ENCODE measurements around the gene C1QTNF1.
"Not testable (repeated sequence)": the region's sequence is repeated elsewhere in the genome, so short reads cannot be mapped to it uniquely, and the experiment has no call there.

C1QTNF1 gene

DNA sequence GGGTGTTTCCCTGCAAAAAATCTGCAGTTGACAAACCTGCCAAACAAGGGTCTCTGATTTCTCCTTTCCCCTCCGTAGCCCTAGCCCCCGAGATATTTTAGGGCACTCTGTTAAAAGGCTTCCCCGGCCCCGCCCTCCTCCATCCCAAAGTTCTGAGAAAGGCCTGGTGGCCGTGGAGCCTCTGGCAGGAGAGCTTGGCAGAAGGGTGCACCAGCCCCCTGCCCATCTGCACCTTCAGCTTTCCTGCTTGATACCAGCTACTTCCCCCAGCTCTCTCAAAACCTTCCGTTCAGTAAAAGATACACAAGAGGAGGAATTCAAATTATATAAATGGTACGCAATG lies 13.7 kb upstream of the C1QTNF1 start:
- peaks cover 47% of the 10 kb centered on the region for H3K4me1 Mint-ChIP-seq
- peak overlapping the region; percentile 95 for H3K27ac Mint-ChIP-seq
- no peaks in the 10 kb centered on the region for H3K9me3 Mint-ChIP-seq
- peak overlapping the region; percentile 94 for H3K4me3 Mint-ChIP-seq
- no peaks in the 10 kb centered on the region for H3K36me3 Mint-ChIP-seq
- H3K27me3 Mint-ChIP-seq = no peaks in the 10 kb centered on the region

DNA sequence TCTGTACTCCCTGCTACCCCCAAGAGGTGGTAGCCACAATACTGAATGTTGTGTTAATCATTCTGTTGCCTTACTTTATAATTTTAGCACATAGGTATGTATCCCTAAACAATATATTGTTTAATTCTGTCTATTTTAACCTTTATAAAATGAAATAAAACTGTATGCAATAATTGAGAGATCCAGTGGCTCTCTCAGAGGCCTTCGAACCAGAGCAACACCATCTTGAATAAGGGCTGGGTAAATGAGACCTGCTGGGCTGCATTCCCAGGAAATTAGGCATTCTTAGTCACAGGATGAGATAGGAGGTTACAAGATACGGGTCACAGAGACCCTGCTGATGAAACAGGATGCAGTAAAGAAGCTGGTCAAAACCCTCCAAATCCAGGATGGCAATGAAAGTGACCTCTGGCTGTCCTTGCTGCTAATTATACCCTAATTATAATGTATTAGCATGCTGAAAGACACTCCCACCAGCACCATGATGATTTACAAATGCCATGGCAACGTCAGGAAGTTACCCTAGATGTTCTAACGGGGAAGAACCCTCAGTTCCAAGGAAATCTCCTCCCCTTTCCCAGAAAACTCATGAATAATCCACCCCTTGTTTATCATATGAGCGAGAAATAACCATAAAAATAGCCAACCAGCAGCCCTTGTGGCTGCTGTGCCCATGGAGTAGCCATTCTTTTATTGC lies 12.4 kb upstream of the C1QTNF1 start:
- Mint-ChIP-seq H3K4me3 (peak overlapping the region; percentile 94), H3K9me3 (no peaks in the 10 kb centered on the region), H3K36me3 (no peaks in the 10 kb centered on the region), H3K27me3 (peaks cover 2% of the 10 kb centered on the region), H3K27ac (no peak overlapping the region), H3K4me1 (peaks cover 33% of the 10 kb centered on the region)

DNA sequence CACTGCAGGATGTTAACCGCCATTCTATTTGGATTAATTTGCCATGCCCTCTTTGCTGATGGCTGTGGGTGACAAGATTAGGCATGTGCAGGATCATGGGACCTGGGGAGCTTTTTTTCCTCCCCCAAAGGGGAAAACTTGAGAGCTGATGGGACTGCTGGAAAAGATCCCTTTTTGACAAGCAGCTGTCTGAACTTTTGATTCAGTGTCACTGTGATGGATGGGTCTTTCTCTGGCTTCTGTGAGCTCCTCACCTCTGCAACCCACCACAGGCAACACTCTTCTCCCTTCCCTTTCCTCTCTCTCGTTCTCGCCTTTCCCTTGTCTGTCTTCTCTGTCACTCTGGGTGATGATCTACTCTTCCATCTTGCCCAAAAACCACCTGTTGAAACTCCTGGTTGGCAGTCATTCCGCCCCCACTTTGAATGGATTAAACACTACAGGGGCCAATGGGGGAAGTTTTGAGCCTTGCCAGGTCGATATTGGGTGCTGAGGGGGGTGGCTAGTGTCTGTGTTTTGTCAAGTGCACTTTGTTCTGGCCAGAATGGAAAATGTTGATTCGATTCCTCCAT lies 11.3 kb upstream of the C1QTNF1 start:
- Mint-ChIP-seq H3K27me3 (peaks cover 3% of the 10 kb centered on the region), H3K36me3 (no peaks in the 10 kb centered on the region), H3K4me3 (no peak overlapping the region), H3K27ac (peak overlapping the region; percentile 26), H3K4me1 (peaks cover 23% of the 10 kb centered on the region), H3K9me3 (no peaks in the 10 kb centered on the region)

DNA sequence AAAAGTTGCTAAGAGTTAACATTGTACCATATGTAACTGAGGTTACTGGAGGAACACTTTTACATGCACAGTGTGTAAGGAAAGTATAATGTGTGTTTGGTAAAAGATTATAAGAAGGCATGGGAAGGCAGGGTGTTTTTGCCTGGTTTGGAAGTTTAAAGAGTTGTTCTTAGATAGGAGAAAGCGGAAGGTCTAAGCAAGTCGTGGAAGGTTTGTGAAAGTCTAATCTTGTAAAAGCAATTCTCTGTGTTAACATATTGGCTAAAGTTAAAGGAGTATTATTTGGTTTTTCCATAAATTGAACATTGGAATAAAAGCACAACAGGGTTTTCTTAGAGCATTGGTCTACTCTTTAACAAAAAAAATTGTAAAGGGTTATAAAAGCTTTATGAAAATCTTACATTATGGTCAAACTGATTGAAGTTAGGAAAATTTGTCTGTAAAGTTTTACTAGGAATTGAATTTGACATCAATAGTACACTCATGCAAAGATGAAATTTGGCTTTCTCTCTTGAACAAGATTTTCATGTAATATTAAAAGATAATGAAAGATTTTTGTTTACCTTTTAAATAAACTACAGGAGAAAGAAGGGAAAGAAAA lies 9.7 kb upstream of the C1QTNF1 start:
- Mint-ChIP-seq H3K4me1 (peaks cover 9% of the 10 kb centered on the region), H3K4me3 (no peak overlapping the region), H3K27ac (no peak overlapping the region), H3K36me3 (no peaks in the 10 kb centered on the region), H3K9me3 (no peaks in the 10 kb centered on the region), H3K27me3 (peaks cover 6% of the 10 kb centered on the region)

DNA sequence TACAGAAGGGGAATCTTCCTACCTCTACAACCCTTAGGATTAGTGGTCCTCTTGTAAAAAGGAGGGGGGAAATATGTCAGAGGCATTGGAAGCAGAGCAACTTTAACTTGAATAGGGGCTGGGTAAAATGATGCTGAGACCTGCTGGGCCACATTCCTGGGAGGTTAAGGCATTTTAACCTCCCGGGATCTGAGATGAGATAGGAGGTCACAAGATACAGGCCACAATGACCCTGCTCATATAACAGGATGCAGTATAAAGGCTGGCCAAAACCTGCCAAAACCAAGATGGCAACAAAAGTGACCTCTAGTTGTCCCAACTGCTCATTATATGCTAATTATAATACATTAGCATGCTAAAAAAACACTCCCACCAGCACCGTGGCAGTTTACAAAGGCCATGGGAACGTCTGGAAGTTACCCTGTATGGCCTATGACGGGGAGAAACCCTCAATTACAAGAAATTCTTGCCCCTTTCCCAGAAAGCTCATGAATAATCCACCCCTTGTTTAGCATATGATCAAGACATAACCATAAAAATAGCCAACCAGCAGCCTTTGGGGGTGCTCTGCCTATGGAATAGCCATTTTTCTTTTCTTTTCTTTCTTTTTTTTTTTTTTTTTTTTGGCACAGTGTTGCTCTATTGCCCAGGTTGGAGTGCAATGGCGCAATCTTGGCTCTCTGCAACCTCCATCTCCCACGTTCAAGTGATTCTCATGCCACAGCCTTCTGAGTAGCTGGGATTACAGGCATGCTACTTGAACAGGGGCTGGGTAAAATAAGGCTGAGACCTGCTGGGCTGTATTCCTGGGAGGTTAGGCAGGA lies 6.2 kb upstream of the C1QTNF1 start:
- peaks cover 6% of the 10 kb centered on the region for H3K27me3 Mint-ChIP-seq
- H3K9me3 Mint-ChIP-seq = no peaks in the 10 kb centered on the region
- H3K36me3 Mint-ChIP-seq = no peaks in the 10 kb centered on the region
- no peak overlapping the region for H3K27ac Mint-ChIP-seq
- no peak overlapping the region for H3K4me3 Mint-ChIP-seq
- no peaks in the 10 kb centered on the region for H3K4me1 Mint-ChIP-seq

DNA sequence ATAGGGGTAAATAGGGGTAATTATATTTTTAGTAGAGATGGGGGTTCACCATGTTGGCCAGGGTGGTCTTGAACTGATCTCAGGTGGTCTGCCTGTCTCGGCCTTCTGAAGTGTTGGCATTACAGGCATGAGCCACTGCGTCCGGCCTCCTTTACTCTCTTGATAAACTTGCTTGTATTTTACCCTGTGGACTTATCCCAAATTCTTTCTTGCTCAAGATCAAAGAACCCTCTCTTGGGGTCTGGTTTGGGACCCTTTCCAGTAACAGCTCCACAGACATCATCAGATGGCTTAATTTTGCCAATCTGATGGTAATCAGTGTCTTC lies 5.6 kb upstream of the C1QTNF1 start:
- Mint-ChIP-seq H3K27me3 (peaks cover 6% of the 10 kb centered on the region), H3K9me3 (no peaks in the 10 kb centered on the region), H3K4me1 (no peaks in the 10 kb centered on the region), H3K36me3 (no peaks in the 10 kb centered on the region), H3K4me3 (no peak overlapping the region), H3K27ac (no peak overlapping the region)

DNA sequence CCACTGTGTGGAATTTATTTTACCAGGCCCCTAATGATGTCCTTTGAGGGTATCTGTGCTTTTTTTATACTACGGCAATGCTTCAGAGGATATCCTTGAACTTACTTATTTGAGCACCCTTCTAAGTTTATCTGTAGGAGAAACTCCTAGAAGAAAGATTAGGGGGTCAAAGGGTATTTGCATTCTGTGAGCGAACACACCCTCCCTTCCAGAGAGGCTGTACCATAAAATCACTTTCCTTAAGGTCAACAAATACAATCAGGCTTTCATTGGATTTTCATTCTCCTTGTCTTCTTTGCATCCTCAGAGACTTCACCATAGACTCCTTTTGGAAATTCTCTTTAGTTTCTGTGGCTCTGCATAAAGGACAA lies 4.7 kb upstream of the C1QTNF1 start:
- no peak overlapping the region for H3K27ac Mint-ChIP-seq
- H3K4me3 Mint-ChIP-seq = no peak overlapping the region
- peaks cover 3% of the 10 kb centered on the region for H3K4me1 Mint-ChIP-seq
- H3K27me3 Mint-ChIP-seq = peaks cover 6% of the 10 kb centered on the region
- no peaks in the 10 kb centered on the region for H3K36me3 Mint-ChIP-seq
- no peaks in the 10 kb centered on the region for H3K9me3 Mint-ChIP-seq

DNA sequence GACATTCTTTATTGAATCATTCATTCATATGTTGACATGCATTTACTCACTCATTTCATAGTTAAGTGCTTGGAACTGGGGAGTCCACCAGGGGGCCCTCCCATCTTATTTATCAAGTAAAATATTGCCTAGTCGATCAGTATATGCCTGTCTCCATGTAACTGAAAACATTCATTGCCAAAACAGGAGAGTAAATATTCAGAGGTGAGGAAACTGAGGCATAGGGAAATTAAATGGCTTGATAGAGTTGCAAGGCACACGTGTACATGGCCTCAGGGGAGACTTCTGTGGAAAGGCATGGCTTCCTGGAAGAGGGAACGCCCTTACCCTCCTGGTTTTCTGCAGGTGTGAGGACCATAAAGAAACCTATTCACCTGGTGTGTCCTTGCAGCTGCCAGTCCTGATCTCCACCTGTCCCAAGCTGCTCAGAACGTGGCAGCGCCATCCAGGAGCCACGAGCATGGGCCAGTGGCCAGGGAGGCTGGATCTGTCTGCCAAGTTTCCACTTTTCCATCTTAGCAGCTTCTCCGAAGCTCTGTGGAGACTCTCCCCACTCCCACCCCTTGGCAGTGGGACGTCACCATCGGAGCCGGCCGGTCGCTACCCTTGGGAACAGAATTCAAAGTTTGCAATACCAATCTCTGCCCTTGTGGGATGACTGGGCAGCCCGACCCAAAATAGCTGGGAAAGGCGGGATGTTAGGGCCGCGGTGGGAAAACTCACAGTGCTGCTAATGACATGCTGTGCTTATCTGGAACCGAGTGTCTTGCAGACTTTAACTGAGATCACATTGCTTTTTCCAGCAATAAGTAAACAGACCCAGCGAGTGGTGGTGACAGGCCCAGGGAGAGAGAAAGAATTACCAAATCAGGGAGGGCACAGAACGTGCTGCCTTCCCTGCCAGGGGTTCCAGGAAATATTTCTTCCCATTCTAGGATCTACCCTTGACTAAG lies 4.1 kb upstream of the C1QTNF1 start:
- H3K4me3 Mint-ChIP-seq = no peak overlapping the region
- peaks cover 6% of the 10 kb centered on the region for H3K27me3 Mint-ChIP-seq
- H3K4me1 Mint-ChIP-seq = peaks cover 6% of the 10 kb centered on the region
- no peak overlapping the region for H3K27ac Mint-ChIP-seq
- H3K36me3 Mint-ChIP-seq = no peaks in the 10 kb centered on the region
- no peaks in the 10 kb centered on the region for H3K9me3 Mint-ChIP-seq

DNA sequence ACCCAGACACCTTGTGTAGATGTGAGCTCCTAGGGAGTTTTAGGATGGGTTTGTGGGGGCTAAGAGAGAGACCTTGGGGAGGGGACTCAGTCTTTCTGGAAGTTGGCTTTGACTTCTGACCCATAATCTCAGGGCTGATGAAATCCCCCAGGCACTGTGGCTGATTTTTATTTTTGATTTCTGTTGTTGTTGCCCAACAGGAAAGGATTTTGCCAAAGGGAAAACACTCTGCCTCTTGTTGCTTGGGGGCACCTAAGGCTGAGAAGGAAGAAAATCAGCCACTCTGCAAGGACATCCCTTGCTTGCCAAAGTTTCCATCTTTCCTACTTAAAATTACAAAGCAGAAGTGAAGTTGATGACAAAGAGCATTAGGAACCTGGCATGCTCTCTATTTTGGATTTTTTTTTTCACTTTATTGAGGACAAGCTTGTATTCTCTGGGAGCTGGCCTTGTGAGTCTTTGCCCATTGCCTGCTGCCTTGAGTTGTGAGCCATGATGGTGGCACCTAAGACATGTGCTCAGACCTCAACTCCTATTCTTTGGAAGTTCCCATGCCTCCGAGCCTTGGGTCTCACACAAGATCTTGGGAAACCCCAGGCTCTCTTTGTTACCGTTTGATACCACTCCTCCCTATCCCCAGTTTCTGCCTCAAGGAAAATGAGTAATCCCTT lies 3.2 kb upstream of the C1QTNF1 start:
- H3K36me3 Mint-ChIP-seq = no peaks in the 10 kb centered on the region
- H3K4me3 Mint-ChIP-seq = no peak overlapping the region
- H3K4me1 Mint-ChIP-seq = peaks cover 9% of the 10 kb centered on the region
- H3K27me3 Mint-ChIP-seq = peaks cover 8% of the 10 kb centered on the region
- H3K27ac Mint-ChIP-seq = no peak overlapping the region
- no peaks in the 10 kb centered on the region for H3K9me3 Mint-ChIP-seq

DNA sequence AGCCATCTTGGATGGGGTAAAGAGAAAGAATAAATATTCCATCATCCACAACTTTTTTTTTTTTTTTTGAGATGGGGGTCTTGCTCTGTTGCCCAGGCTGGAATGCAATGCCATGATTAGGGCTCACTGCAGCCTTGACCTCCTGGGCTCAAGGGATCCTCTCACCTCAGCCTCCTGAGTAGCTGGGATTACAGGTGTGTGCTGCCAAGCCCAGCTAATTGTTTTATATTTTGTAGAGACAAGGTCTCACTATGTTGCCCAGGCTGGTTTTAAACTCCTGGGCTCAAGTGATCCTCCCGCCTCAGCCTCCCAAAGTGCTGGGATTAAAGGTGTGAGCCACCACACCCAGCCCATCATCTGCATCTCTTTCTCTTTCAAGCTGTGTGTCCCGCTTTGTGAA lies 2.0 kb upstream of the C1QTNF1 start:
- H3K4me3 Mint-ChIP-seq, H3K27me3 Mint-ChIP-seq, H3K9me3 Mint-ChIP-seq, H3K36me3 Mint-ChIP-seq, H3K27ac Mint-ChIP-seq: not testable (repeated sequence)
- H3K4me1 Mint-ChIP-seq = peaks cover 12% of the 10 kb centered on the region

DNA sequence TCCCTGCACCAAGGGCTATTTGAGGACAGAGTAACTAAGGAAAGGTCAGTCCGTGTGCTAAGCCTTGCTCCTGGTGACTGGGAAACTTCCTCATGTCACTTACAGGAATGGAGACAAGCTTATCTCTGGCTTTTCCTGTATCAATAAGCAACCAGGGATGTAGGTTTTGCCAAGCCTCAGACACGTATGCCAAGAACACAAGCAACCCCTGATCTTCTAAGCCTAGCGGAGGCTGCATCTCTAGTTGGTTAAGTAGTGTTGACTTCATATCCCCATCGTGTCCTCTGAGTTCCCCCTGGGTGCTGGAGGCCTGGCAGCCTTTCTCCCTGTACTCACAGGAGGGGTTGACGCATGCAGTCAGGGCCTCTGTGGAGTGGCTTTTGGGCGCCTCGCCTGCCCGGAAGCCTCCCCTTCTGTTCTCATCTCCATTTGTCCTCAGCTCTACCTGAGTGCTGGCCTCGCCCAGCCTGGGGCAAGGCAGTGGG lies 1.4 kb upstream of the C1QTNF1 start:
- peaks cover 12% of the 10 kb centered on the region for H3K4me1 Mint-ChIP-seq
- H3K4me3 Mint-ChIP-seq = no peak overlapping the region
- H3K9me3 Mint-ChIP-seq = no peaks in the 10 kb centered on the region
- H3K27ac Mint-ChIP-seq = no peak overlapping the region
- H3K27me3 Mint-ChIP-seq = peaks cover 7% of the 10 kb centered on the region
- no peaks in the 10 kb centered on the region for H3K36me3 Mint-ChIP-seq

DNA sequence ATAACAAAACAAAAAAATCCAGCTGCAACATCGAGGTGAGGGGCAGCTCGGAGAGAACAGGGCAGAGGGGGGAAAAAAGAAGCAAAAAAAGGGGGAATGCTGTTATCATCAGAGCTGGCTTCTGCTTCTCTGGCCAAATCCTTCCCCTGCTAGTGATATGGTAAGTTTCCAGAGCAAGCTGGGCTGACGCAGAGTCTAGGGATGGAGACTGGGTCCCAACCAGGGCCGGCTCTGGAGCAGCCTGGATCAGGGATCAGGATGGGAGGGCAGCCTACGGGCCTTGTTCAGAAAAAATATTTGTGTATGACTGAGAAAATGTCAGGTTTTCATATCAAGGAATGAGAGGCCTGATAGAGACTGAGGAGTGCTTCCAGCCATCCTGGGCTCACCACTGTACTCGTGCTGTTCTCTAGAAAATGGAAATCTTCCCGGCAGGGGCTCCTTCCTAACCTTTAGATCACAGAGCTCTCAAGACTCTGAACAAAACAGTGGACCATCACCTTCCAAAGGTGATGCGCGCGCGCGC lies 726 bp upstream of the C1QTNF1 start:
- Mint-ChIP-seq H3K27ac (peak overlapping the region; percentile 2), H3K9me3 (no peaks in the 10 kb centered on the region), H3K4me3 (peak overlapping the region; percentile 56), H3K27me3 (peaks cover 7% of the 10 kb centered on the region), H3K36me3 (no peaks in the 10 kb centered on the region), H3K4me1 (peaks cover 12% of the 10 kb centered on the region)

DNA sequence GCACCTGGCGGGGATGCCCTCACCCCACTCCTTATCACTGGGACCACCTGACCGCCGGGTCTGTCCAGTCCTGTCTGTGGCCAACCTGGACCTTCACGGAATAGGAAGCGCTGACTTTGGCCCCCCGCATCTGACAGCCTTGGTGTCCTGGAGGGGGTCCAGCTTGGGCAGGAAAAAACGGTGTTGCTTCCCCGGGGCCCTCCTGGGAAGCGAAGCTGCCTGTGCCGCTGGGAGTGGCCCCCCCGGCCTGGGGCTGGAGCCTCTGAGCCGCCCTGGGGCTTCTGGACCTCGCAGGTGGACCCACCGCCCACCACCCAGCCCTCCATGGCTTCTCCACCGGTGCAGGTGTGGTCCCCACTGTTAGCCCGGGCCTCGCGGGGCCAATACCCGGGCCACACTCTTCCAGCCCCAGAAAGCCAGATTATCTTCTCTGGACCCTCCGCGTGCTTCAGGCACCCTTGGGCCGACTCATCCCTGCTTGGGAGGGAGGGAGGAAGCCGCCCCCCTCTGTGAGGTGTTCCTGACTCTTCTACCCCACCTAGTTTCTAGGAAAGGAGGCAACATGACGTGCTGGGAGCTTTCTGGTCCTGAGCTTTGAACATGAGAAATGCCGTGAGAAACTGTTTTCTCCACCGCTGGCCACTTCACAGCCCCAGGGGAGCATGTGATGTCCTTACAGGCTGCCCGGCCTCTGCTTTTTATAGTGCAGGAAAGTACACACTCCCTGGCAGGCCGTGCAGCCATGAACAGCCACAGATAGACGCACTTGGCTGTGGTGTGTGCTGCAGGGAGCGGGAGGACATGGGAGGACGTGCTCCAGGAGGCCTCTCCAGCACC lies 1.1 kb downstream of the C1QTNF1 start:
- no peaks in the 10 kb centered on the region for H3K36me3 Mint-ChIP-seq
- no peak overlapping the region for H3K27ac Mint-ChIP-seq
- peaks cover 3% of the 10 kb centered on the region for H3K27me3 Mint-ChIP-seq
- H3K4me1 Mint-ChIP-seq = peaks cover 12% of the 10 kb centered on the region
- no peaks in the 10 kb centered on the region for H3K9me3 Mint-ChIP-seq
- peak overlapping the region; percentile 90 for H3K4me3 Mint-ChIP-seq

Data from activated naive CD4-positive, alpha-beta T cell treated with anti-CD3 and anti-CD28 coated beads, Interleukin-2, amount 50 U/mL, for 24 hours (primary cell).